GM12878 (cell line): Measurements from ENCODE around the gene CCNDBP1. TPM values are rescaled to one million over a fixed set of nuclear protein-coding genes. Genes with fewer than 3 reads are reported as not detected.
A peak's percentile ranks its signal among the peaks of the same experiment; 100 is the strongest.

Source experiments
- BHLHE40 ChIP-seq, 2 experiments: fragments of 450-650 bp in 1 of 2; IDR thresholded peaks; 2 replicates each; pipeline ENCODE4 v1.6.1; 2011 to 2017; ENCODE audit warnings: low read depth in 2 of 2, borderline replicate concordance in 1 of 2, improper control_type of control experiment in 1 of 2, low read length in 1 of 2, mild to moderate bottlenecking in 1 of 2
- DPF2 ChIP-seq: fragments of 450-650 bp; IDR thresholded peaks from 2 replicates; pipeline ENCODE4 v1.6.1; 2017; ENCODE audit warnings: mild to moderate bottlenecking
- EED ChIP-seq: sonication (generic); IDR thresholded peaks from 2 replicates; pipeline ENCODE4 v1.6.1; 2016; ENCODE audit warnings: antibody characterized with exemption, low read depth
- EP300 ChIP-seq, 2 experiments: fragments of 150-350 bp in 1 of 2; IDR thresholded peaks; 2 replicates each; pipeline ENCODE4 v1.6.1; 2011 to 2012; ENCODE audit warnings: low read depth in 2 of 2, low read length in 2 of 2, borderline replicate concordance in 1 of 2, improper control_type of control experiment in 1 of 2, inconsistent platforms in 1 of 2; ENCODE audit not compliant: control insufficient read depth in 1 of 2
- FOS ChIP-seq: IDR thresholded peaks from 3 replicates; pipeline ENCODE4 v1.6.1; 2011; ENCODE audit warnings: borderline replicate concordance; ENCODE audit not compliant: insufficient read length; ENCODE audit errors: extremely low read depth
- FOXM1 ChIP-seq: IDR thresholded peaks from 2 replicates; pipeline ENCODE4 v1.6.1; 2012; ENCODE audit warnings: low read depth, mild to moderate bottlenecking, inconsistent platforms, low read length, moderate library complexity
- HCFC1 ChIP-seq: fragments of 150-350 bp; IDR thresholded peaks from 2 replicates; pipeline ENCODE4 v1.6.1; 2014; ENCODE audit warnings: low read length
- IKZF1 ChIP-seq: fragments of 450-650 bp; conservative IDR thresholded peaks from 2 replicates; pipeline ENCODE4 v1.6.1; 2017; ENCODE audit warnings: antibody characterized with exemption, mild to moderate bottlenecking
- IKZF2 ChIP-seq, 2 experiments: fragments of 450-650 bp; IDR thresholded peaks; 2 replicates each; pipeline ENCODE4 v1.6.1; 2017; ENCODE audit warnings: mild to moderate bottlenecking in 2 of 2, moderate library complexity in 2 of 2
- JUNB ChIP-seq: IDR thresholded peaks from 2 replicates; pipeline ENCODE4 v1.6.1; 2016; ENCODE audit warnings: antibody characterized with exemption, mild to moderate bottlenecking
- MEF2B ChIP-seq: fragments of 450-650 bp; IDR thresholded peaks from 2 replicates; pipeline ENCODE4 v1.6.1; 2018; ENCODE audit warnings: mild to moderate bottlenecking, moderate library complexity; ENCODE audit not compliant: partially characterized antibody, poor library complexity, severe bottlenecking
- NR2F1 ChIP-seq: fragments of 450-650 bp; conservative IDR thresholded peaks from 2 replicates; pipeline ENCODE4 v1.6.1; 2017; ENCODE audit warnings: mild to moderate bottlenecking
- PAX5 ChIP-seq: IDR thresholded peaks from 2 replicates; pipeline ENCODE4 v1.6.1; 2011; ENCODE audit warnings: low read depth, low read length, borderline replicate concordance
- RAD51 ChIP-seq: fragments of 450-650 bp; IDR thresholded peaks from 2 replicates; pipeline ENCODE4 v1.6.1; 2016; ENCODE audit warnings: moderate library complexity, mild to moderate bottlenecking, inconsistent platforms
- SMAD5 ChIP-seq: IDR thresholded peaks from 2 replicates; pipeline ENCODE4 v1.6.1; 2016; ENCODE audit warnings: antibody characterized with exemption, low read depth
- SPI1 ChIP-seq: IDR thresholded peaks from 2 replicates; pipeline ENCODE4 v1.6.1; 2011; ENCODE audit warnings: low read depth, mild to moderate bottlenecking, low read length, moderate library complexity, borderline replicate concordance; ENCODE audit not compliant: insufficient read depth
- ZNF592 ChIP-seq: fragments of 450-650 bp; IDR thresholded peaks from 2 replicates; pipeline ENCODE4 v1.6.1; 2017; ENCODE audit warnings: mild to moderate bottlenecking, moderate library complexity
- polyA plus RNA-seq, 11 experiments: library from polyadenylated mRNA; depleted of rRNA in 4 of 11; unstranded in 6 of 11; stranded (reverse) in 5 of 11; fragments of >200 nt; fragmentation: Nextera tagmentation in 4 of 11; fragmentation: Illumina TruSeq in 1 of 11; extraction: Ambion mirVana in 4 of 11; extraction: Trizol in 1 of 11; gene quantifications; 1 replicate in 1 of 11; 2 replicates in 10 of 11; pipeline versions ENCODE4 v1.2.1 to v1.2.3, GENCODE V29; 2011 to 2016; ENCODE audit warnings: inconsistent platforms in 2 of 11, missing spikeins in 2 of 11, low read depth in 1 of 11
- total RNA-seq, 4 experiments: library from RNA; depleted of rRNA in 3 of 4; stranded (reverse); fragments of >200 nt in 3 of 4; fragmentation: Illumina TruSeq in 1 of 4; extraction: Trizol in 1 of 4; gene quantifications; 2 replicates each; pipeline versions ENCODE4 v1.2.1 to v1.2.3, GENCODE V29; 2013 to 2021
- TF ChIP-seq, protein P1 (sequence below): IDR thresholded peaks from 2 replicates; pipeline ENCODE4 v1.6.1; 2011; ENCODE audit warnings: mild to moderate bottlenecking, low read depth, low read length, moderate library complexity; ENCODE audit not compliant: insufficient replicate concordance
- TF ChIP-seq, protein P2 (sequence below): fragments of 450-650 bp; IDR thresholded peaks from 2 replicates; pipeline ENCODE4 v1.6.1; 2017; ENCODE audit warnings: low read depth, mild to moderate bottlenecking, moderate library complexity

Gene CCNDBP1
- total and polyA plus RNA-seq, 10 of the 15 experiments (the other 5 are each of a cell fraction or from before 2014, with no cell fraction given), result 30.1 to 86.7 (median 42.2) TPM

DNA sequence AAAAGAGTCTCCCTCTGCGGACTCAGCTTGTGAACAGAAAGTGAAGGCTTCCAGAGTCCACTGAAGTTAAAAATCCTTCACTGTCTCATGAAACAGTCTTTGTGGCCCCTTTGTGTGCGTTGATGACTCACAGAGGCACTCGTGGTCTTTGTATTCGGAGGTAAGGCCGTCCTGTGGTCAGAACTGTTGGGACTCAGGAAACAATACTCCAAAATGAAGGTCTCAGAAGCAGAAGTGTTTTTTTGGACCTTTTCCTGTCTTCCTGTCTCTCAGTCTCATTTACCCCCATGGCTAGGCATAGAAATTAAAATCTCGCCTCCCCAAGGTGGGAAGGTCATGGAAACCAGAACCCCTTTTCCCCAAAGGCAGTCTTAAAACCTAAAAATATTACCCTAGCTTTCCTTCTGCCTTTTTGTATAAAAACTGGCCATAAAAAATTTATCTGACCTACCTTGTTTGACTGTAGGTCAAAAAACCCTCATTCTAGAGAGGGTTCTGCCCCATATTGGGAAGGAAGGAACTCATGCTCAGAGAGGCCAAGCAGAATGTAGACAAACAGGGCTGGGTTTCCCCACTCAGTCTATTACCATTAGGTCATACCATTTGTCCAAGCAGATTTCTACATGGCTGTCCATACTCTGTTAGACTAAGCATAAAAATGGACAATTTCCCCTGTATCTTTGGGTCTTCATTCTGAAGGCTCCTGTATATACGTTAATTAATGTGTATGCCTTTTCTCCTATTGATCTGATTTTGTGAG lies 54.7 kb downstream of the CCNDBP1 start (continued):
- TF ChIP-seq FOS (no peak), EED (peak; percentile 55), MEF2B (peak; percentile 22), JUNB (peak; percentile 11; the same call in 1 of the 2 replicates), DPF2 (peak; percentile 42), HCFC1 (no peak), IKZF2 (IDR thresholded peaks at IDR 0.05) (peak; percentile 83 to 85), EP300 (IDR thresholded peaks at IDR 0.05; ENCODE audit: borderline replicate concordance in 1 of 2, control insufficient read depth in 1 of 2, low read depth in 2 of 2, low read length in 2 of 2) (peak; percentile 42 to 65; a peak in 2 of 4 replicates), BHLHE40 (IDR thresholded peaks at IDR 0.05; ENCODE audit: borderline replicate concordance in 1 of 2, low read depth in 2 of 2, low read length in 1 of 2) (0 out of 4 replicates have a peak, but pooled peaks have one; percentile 15 to 50), SMAD5 (no peak), NR2F1 (0 out of 2 replicates have a peak, but pooled peaks have one; percentile 30), FOXM1 (0 out of 2 replicates have a peak, but pooled peaks have one; percentile 29), PAX5 (0 out of 2 replicates have a peak, but pooled peaks have one; percentile 14), RAD51 (peak; percentile 33; the same call in 1 of the 2 replicates), ZNF592 (0 out of 2 replicates have a peak, but pooled peaks have one; percentile 32), IKZF1 (peak; percentile 75), SPI1 (peak; percentile 33; the same call in 1 of the 2 replicates)
- TF ChIP-seq, protein P1, sequence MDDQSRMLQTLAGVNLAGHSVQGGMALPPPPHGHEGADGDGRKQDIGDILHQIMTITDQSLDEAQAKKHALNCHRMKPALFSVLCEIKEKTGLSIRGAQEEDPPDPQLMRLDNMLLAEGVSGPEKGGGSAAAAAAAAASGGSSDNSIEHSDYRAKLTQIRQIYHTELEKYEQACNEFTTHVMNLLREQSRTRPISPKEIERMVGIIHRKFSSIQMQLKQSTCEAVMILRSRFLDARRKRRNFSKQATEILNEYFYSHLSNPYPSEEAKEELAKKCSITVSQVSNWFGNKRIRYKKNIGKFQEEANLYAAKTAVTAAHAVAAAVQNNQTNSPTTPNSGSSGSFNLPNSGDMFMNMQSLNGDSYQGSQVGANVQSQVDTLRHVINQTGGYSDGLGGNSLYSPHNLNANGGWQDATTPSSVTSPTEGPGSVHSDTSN, result no peak
- TF ChIP-seq, protein P2, sequence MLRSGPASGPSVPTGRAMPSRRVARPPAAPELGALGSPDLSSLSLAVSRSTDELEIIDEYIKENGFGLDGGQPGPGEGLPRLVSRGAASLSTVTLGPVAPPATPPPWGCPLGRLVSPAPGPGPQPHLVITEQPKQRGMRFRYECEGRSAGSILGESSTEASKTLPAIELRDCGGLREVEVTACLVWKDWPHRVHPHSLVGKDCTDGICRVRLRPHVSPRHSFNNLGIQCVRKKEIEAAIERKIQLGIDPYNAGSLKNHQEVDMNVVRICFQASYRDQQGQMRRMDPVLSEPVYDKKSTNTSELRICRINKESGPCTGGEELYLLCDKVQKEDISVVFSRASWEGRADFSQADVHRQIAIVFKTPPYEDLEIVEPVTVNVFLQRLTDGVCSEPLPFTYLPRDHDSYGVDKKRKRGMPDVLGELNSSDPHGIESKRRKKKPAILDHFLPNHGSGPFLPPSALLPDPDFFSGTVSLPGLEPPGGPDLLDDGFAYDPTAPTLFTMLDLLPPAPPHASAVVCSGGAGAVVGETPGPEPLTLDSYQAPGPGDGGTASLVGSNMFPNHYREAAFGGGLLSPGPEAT, result peak; percentile 74; the same call in 1 of the 2 replicates
